Measurements from ENCODE around the gene GRK5.
A peak's percentile ranks its signal among the peaks of the same experiment; 100 is the strongest.

- peak; percentile 67 for TF ChIP-seq CTCF (IDR thresholded peaks at IDR 0.05)
- TF ChIP-seq SIN3A (IDR thresholded peaks at IDR 0.05; ENCODE audit: borderline replicate concordance, insufficient read depth, low read depth, low read length) = no peak
- TF ChIP-seq POLR2AphosphoS5 (IDR thresholded peaks at IDR 0.05; ENCODE audit: low read depth, low read length) = no peak
- TF ChIP-seq TCF7L2 (IDR thresholded peaks at IDR 0.05; ENCODE audit: low read depth, low read length) = no peak
- TF ChIP-seq REST (IDR thresholded peaks at IDR 0.05; ENCODE audit: insufficient read depth in 1 of 2, low read depth in 2 of 2, low read length in 1 of 2) = no peak
These were observed 92.2 kb downstream of the GRK5 start for GRCh38 chr10:119299531-119299930.

Data from Panc1 (cell line).